NCI-H1930 (cell line): ENCODE results near the gene CACNA1H.

Source experiments
- DNase-seq, 2 experiments: peaks; one replicate each; lab custom pipeline; 2025; lab: John Stamatoyannopoulos, UW

CACNA1H gene

GRCh38 chr16:1152651-1153259 lies at the start of gene CACNA1H:
TSS of gene CACNA1H (plus strand) at chr16:1153106. CDS start at chr16:1153738, 632 bp downstream.
- DNase-seq, result no peak

GRCh38 chr16:1103636-1103980 lies 49.3 kb upstream of the CACNA1H start:
- no peak for DNase-seq

GRCh38 chr16:1105888-1106620 lies 46.9 kb upstream of the CACNA1H start:
- peak in 1 of 2 experiments; percentile 57 for DNase-seq

- no peak for DNase-seq
These were observed 46.2 kb upstream of the CACNA1H start for GRCh38 chr16:1106659-1107058.

- DNase-seq, result no peak
These were observed 45.8 kb upstream of the CACNA1H start for GRCh38 chr16:1107141-1107540.

GRCh38 chr16:1107731-1108130 lies 45.2 kb upstream of the CACNA1H start:
- DNase-seq, result no peak

GRCh38 chr16:1108299-1109252 lies 44.3 kb upstream of the CACNA1H start:
- no peak for DNase-seq

GRCh38 chr16:1109648-1110047 lies 43.3 kb upstream of the CACNA1H start:
- no peak for DNase-seq

- no peak for DNase-seq
These were observed 40.3 kb upstream of the CACNA1H start for GRCh38 chr16:1112506-1113184.

- no peak for DNase-seq
These were observed 39.4 kb upstream of the CACNA1H start for GRCh38 chr16:1113489-1113888.

- DNase-seq, result no peak
These were observed 38.9 kb upstream of the CACNA1H start for GRCh38 chr16:1113889-1114526.

GRCh38 chr16:1116693-1117077 lies 36.2 kb upstream of the CACNA1H start:
- no peak for DNase-seq

GRCh38 chr16:1117176-1117900 lies 35.6 kb upstream of the CACNA1H start:
- DNase-seq, result no peak

- DNase-seq, result no peak
These were observed 35.0 kb upstream of the CACNA1H start for GRCh38 chr16:1117926-1118325.

GRCh38 chr16:1119129-1119528 lies 33.8 kb upstream of the CACNA1H start:
- DNase-seq, result no peak

GRCh38 chr16:1119766-1120576 lies 32.9 kb upstream of the CACNA1H start:
- no peak for DNase-seq

- no peak for DNase-seq
These were observed 32.3 kb upstream of the CACNA1H start for GRCh38 chr16:1120577-1120941.

GRCh38 chr16:1121009-1121408 lies 31.9 kb upstream of the CACNA1H start:
- DNase-seq, result no peak

GRCh38 chr16:1121601-1122397 lies 31.1 kb upstream of the CACNA1H start:
- no peak for DNase-seq
